HG03060 (cell line): ENCODE measurements around the gene RAB11FIP5.

ENCODE experiments used
- ATAC-seq: cut with Tn5 transposase; IDR thresholded peaks from one replicate; pipeline ENCODE4 v1.9.1; 2021; ENCODE audit warnings: low read depth, moderate number of reproducible peaks; ENCODE audit not compliant: unreplicated experiment

The RAB11FIP5 gene

DNA sequence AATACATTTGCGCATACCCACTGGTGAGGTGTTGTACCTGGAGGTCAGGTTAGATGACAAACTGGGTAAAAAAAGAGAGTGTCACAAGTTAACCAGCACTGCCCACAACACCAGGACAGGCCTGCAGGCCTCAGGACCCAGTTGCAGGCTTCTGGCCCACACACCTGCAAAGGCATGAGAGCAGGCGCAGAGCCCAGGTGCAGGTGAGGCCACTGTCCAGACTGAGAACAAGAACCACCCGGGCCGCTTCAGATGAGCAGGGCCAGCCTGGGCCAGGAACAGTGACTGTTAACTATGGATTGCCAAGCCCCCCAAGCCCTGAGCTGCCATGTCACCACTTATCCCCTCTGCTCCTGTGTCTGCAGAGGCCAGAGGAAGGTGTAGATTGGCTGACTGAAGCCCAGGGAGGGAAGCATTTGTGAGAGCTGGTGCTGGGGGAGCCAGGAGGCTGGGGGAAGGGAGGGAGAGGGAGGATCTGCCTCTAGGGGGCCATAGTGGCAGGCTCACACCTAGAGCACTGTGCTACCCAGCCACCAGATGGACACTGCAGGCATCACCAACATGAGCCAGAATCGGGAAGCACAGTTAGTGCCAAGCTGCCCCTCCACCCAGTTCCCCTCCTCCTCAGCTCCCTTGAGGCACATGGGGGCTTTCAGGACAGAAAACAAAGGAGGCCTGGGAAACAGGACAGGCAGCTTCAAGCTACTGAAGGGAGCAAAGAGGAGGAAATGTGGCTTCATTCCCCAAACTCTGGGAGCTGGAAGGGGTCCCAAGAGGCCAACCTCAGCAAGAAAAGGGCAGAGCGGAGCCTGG lies 76.6 kb downstream of the RAB11FIP5 start:
- no peak for ATAC-seq

DNA sequence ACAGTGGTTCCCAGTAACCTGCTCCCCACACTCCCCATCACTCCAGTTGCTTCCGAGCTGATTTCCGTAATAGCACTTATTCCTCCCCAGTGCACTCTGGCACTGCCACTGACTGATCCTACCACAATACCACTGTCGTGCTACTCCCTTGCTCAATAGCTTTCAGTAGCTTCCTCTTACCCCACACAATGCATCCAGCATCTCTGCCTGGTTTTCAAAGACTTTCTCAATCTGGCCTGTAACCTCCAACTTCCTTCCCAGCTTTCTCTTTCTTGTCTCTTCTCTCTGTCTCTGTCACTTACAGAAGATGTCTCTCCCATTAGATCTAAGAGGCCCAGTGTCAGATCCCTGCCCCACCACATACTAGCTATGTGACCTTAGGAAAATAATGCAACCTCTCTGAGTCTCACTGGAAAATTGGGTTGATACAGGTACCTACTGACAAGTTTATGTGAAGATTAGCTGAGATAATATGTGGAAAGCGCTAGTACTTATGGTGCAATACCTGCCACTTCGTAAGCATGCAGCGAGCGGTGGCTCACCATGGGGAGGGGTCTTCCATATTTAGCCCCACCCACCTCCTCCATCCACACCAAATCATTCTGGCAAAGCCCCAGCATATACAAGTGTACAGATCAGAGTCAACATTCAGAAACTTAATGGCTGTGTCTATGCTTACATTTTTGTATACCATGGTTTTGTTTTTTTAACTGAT lies 77.9 kb downstream of the RAB11FIP5 start:
- ATAC-seq, result no peak

DNA sequence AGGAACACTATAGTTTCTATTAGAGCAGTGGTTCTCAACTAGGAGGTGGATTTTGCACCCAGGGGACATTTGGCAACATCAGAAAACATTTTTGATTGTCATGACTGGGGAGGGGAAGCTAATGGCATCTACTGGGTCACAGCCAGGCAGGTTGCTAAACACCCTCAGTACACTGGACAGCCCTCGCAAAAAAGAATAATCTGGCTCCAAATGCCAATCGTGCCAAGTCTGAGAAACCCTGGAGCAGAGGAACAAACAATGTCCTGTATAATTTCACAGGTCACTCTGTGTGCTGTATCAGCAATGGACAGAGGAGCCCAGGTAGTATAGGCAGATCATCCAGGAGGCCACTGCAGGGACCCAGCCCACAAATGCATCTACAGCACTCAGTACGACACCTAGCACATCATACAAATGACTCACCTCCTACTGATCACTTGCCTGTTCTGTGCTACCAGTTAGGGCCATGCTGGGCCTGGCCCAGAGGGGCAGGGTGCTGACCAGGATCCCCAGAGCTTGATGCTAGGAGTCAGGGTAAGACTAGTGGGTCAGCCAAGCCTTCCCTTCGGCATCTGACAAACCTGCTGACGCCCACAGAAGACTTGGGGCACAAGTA lies 78.9 kb downstream of the RAB11FIP5 start:
- ATAC-seq, result no peak

DNA sequence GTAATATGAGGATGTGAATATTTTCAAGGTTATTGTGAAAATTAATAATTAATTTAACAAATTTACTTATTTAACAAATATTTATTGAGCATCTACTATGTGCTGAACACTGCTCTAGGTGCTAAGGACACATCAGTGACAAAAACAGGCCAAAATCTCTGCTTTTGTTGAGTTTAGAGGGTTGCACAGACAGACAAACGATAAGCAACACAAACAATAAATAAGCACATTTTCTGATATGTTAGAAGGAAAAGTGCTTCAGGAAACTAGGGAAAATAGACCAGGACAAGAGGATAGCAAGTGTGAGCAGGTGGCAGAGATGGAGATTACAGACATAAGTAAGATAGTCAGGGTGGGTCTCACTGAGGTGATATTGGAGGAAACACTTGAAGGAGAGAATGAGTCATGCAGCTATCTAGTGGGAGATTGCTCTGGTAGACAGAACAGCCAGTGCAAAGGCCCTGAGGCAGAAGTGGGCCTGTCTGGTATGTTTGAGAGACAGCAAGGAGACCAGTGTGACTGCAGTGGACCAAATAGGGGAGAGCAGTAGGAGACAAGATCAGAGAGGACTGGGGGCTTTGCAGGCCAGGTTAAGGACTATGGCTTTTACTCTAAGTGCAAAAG lies 79.5 kb downstream of the RAB11FIP5 start:
- ATAC-seq, result no peak

DNA sequence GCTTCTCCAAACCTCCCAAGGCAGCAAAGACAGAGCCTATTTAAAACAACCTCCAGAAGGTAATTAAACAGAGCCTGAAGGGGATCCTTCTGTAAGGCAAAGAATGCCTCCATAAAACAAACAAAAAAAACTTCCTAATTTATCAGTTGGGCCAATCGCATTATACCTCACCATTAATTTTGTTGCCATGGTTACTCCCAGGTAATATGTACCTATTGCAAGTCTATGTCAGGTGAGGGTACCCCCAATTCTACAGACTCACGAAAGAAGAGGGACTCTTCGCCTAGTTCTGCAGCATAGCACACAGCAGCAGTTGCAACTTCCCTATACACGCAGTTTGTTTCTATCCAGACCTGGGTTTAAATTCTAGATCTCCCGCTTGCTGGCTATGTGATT lies 80.0 kb downstream of the RAB11FIP5 start:
- ATAC-seq, result no peak

DNA sequence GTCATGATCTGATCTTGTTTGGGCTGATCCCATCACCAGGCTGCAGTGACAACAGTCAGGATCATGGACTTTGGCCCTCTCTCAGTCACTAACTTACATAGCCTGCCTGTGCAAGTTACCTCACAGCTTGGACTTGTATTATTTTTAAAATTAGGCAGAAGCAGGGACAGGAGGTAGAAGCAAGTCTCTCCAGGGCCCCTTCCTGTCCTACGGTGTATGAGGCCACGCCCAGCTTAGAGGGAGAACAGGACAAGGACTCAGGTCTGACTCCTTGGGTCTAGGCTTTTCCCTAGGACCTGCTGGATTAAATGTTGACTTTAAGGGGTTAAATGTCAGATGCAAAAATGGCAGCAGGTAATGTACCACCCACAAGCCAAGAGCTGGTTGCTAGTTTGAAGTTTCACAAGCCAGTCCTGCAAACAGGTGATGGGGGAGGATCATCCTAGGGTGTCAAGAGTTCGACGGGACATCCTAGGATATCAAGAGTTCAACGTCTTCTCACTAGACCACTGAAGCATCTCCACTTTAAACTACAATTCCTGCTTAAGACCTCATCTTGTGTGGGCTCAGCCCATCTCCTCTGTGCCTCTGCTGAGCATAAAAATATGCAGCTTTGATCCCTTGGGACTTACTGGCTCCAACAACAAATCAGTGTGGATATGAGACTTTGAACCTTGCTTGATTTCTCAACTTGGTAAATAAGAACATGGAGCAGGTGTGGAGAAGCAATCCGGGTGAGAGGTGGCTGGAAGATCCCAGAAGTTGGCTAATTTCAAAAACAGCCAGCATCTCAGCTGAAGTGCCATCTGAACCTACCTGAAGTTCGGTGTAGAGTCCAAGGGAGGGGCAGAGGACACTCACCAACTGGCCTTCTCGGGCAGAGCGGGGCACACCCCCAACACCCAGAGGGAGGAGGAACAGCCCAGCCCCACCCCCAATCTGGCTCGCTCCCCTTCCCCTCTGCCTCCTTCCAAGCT lies 80.7 kb downstream of the RAB11FIP5 start:
- ATAC-seq, result no peak

DNA sequence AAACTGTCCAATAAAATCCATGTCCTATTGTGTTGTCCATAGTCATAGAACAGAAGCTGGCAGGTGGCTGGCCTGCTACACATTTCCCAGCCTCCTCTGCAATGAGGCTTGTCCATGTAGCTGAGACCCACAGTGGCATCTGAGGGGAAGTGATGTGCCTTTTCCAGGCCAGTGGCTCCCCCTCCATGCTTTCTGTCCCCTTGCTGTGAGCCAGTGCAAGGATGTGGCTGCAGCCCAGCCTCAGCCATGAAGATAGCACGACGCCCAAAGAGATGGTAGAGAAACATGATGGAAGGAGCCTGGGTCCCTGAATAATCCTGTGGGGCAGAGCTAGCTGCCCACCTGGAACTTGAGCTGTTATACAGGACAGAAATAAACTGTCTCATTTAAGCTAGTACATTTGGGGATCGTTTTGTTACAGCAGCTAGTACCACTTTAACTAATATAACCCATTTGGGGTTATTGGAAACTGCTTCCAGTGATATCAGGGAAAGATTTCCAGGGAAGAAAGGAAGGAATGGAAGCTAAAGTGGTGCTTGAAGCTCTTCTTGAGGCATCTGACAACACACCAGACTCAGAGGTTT lies 81.6 kb downstream of the RAB11FIP5 start:
- ATAC-seq, result no peak

DNA sequence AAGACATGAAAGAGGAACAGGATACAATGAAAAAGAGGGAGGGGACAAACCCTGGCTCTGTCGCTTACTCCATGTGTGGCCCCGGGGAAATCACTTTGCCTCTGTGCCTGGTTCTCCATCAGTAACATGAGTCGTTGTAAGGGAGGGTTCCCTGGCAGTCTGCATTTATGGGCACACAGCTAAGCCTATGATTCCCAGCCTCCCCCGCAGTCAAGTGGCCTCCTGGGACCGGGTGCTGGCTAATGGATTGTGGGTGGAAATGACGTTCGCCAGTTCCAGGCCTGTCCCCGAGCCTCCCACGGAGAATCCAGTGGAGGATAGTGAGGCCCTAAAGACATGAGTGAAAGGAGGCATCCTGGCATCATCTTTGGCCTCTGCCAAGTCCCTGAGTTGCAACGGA lies 83.9 kb downstream of the RAB11FIP5 start:
- no peak for ATAC-seq

DNA sequence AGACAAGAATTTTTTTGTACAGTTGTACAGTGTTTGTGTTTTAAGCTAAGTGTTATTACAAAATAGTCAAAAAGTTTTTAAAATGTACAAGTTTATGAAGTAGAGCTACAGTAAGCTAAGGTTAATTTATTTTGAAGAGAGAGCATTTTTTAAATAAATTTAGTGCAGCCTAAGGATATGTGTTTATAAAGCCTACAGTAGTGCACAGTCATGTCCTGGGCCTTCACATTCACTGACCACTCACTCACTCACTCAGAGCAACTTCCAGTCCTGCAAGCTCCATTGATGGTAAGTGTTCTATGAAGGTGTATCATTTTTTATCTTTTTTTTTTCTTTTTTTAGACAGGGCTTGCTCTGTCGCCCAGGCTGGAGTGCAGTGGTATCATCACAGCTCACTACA lies 85.4 kb downstream of the RAB11FIP5 start:
- no peak for ATAC-seq

DNA sequence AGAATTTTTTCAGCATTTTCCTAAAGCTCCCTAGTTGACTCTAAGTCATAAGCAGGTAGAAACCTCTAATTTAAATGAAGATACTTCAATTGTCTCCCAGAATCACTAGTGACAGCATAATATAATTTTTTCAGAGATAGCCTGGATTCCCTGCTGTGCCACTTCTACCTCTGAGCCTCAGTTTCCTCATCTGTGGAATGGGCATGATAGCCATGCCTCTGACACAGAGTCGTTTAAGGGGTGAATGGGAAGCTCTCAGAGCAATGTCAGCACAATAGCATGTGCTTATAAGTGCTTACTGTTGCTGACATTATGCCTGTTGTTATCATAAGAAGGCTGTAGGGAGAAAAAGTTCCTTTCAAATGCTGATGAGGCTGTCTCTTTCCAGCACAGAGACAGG lies 89.3 kb downstream of the RAB11FIP5 start:
- ATAC-seq, result no peak
